ENCODE results near the gene PTPRG.

DNA sequence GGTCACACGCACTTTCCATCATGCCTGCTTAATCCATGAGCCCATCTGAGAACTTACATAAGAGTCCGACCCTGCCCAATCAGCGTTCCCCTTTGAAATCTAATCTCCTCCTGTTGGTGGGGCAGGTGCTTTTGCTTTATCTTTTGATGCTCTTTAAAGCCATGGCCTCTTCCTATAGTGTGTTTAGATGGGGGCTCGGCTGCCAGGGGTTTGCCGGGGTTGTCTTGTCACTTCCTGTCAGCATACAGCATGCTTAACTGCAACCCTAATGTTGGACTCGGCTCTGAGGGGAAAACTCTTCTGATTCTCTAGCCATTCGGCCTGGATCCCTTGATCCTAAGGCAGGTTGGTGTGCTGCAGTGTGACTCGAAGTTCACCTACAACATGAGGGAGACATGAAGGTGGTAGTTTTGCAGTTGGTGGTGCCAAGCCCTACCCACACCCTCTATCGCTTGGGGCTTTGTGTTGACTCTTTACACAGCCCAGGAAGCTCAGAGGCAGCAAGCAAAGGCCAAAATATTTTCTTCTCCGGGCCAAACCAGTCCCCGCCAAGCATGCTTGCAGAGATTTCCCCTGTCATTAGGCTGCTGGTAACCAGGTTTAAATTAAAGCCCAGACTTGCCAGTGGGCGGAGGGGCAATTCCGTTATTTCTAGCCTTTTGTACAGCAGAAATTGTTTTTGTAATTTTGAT lies 593.2 kb downstream of the PTPRG start:
- TF ChIP-seq, protein P1, sequence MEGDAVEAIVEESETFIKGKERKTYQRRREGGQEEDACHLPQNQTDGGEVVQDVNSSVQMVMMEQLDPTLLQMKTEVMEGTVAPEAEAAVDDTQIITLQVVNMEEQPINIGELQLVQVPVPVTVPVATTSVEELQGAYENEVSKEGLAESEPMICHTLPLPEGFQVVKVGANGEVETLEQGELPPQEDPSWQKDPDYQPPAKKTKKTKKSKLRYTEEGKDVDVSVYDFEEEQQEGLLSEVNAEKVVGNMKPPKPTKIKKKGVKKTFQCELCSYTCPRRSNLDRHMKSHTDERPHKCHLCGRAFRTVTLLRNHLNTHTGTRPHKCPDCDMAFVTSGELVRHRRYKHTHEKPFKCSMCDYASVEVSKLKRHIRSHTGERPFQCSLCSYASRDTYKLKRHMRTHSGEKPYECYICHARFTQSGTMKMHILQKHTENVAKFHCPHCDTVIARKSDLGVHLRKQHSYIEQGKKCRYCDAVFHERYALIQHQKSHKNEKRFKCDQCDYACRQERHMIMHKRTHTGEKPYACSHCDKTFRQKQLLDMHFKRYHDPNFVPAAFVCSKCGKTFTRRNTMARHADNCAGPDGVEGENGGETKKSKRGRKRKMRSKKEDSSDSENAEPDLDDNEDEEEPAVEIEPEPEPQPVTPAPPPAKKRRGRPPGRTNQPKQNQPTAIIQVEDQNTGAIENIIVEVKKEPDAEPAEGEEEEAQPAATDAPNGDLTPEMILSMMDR (IDR thresholded peaks at IDR 0.05), result no peak
- TF ChIP-seq POLR2A (IDR thresholded peaks at IDR 0.05), result no peak

All from body of pancreas (tissue), 4 donors.